GM18499 (cell line): ENCODE results near the gene JPH4.

Source experiments
- ATAC-seq: cut with Tn5 transposase; IDR thresholded peaks from one replicate; pipeline ENCODE4 v1.9.1; 2021; ENCODE audit warnings: moderate number of reproducible peaks; ENCODE audit not compliant: insufficient read depth, unreplicated experiment

JPH4 gene

GRCh38 chr14:23582906-23583760 is 4.5 kb upstream of the JPH4 start:
- no peak for ATAC-seq

- ATAC-seq, result no peak
Measured at GRCh38 chr14:23580948-23581281, 2.3 kb upstream of the JPH4 start.

GRCh38 chr14:23580152-23580926 is 1.7 kb upstream of the JPH4 start:
- ATAC-seq, result no peak

GRCh38 chr14:23579739-23580138 is 1.1 kb upstream of the JPH4 start:
- no peak for ATAC-seq

- ATAC-seq, result no peak
Measured at GRCh38 chr14:23579311-23579630, 681 bp upstream of the JPH4 start.

- no peak for ATAC-seq
Measured at GRCh38 chr14:23577710-23578392, 739 bp downstream of the JPH4 start.

- ATAC-seq, result no peak
Measured at GRCh38 chr14:23577004-23577681, 1.4 kb downstream of the JPH4 start.

GRCh38 chr14:23573384-23574015 is 5.1 kb downstream of the JPH4 start:
- no peak for ATAC-seq

GRCh38 chr14:23572836-23573235 is 5.8 kb downstream of the JPH4 start:
- no peak for ATAC-seq

GRCh38 chr14:23572524-23572828 is 6.1 kb downstream of the JPH4 start:
- no peak for ATAC-seq

- ATAC-seq, result no peak
Measured at GRCh38 chr14:23571701-23572523, 6.7 kb downstream of the JPH4 start.

- ATAC-seq, result no peak
Measured at GRCh38 chr14:23570806-23571483, 7.6 kb downstream of the JPH4 start.

- no peak for ATAC-seq
Measured at GRCh38 chr14:23569443-23570151, 9.0 kb downstream of the JPH4 start.

- ATAC-seq, result no peak
Measured at GRCh38 chr14:23568600-23569331, 9.8 kb downstream of the JPH4 start.

- no peak for ATAC-seq
Measured at GRCh38 chr14:23568021-23568599, 10.5 kb downstream of the JPH4 start.

GRCh38 chr14:23567186-23568020 is 11.2 kb downstream of the JPH4 start, which contains the start of gene AP1G2:
AP1G2 (minus strand) TSS chr14:23567791; CDS start chr14:23567314, 477 bp downstream.
- ATAC-seq, result peak; percentile 68
